Measurements from ENCODE around the gene GPRIN2.

DNA sequence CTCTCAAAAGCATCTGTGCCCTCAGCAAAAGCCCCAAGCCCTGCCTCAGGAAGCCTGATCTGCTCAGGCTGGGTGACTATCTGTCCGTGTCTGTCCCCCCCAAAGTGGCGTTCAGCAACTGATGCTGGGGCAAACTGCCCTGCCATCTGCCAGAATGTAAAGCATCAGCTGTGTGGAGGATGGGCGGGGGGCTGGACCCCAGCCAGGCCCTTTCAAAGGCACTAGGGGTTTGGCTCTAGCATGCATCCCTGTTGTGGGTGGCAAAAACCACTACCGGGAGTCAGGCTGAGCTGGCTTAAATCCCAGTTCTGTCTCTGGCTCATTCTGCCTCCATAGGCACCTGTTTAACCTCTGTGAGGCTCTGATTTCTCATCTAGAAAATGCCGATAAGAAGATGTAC is 35.5 kb downstream of the GPRIN2 start:
- TF ChIP-seq, protein P1, sequence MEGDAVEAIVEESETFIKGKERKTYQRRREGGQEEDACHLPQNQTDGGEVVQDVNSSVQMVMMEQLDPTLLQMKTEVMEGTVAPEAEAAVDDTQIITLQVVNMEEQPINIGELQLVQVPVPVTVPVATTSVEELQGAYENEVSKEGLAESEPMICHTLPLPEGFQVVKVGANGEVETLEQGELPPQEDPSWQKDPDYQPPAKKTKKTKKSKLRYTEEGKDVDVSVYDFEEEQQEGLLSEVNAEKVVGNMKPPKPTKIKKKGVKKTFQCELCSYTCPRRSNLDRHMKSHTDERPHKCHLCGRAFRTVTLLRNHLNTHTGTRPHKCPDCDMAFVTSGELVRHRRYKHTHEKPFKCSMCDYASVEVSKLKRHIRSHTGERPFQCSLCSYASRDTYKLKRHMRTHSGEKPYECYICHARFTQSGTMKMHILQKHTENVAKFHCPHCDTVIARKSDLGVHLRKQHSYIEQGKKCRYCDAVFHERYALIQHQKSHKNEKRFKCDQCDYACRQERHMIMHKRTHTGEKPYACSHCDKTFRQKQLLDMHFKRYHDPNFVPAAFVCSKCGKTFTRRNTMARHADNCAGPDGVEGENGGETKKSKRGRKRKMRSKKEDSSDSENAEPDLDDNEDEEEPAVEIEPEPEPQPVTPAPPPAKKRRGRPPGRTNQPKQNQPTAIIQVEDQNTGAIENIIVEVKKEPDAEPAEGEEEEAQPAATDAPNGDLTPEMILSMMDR (IDR thresholded peaks at IDR 0.05; ENCODE audit: low read depth, low read length, missing input control) = no peak
- TF ChIP-seq FOXA1 (IDR thresholded peaks at IDR 0.05) (no peak), SP1 (IDR thresholded peaks at IDR 0.05) (no peak)

Data from liver (tissue), 3 donors.